Stimulated activated CD4-positive, alpha-beta T cell treated with anti-CD3 and anti-CD28 coated beads, Interleukin-12 subunit alpha, Interleukin-12 subunit beta, amount 100 ng/mL, for 48 hours (primary cell): ENCODE measurements around the gene GALK1.
A peak's percentile ranks its signal among the peaks of the same experiment; 100 is the strongest.
"Not testable (repeated sequence)": the region's sequence is repeated elsewhere in the genome, so short reads cannot be mapped to it uniquely, and the experiment has no call there.

Experiments
- DNase-seq, 3 donors: peaks; one replicate each; pipeline ENCODE4 v3.0.0-alpha.2; 2020; ENCODE audit warnings: low read depth in 2 of 3, low spot score in 1 of 3

GALK1 gene

DNA sequence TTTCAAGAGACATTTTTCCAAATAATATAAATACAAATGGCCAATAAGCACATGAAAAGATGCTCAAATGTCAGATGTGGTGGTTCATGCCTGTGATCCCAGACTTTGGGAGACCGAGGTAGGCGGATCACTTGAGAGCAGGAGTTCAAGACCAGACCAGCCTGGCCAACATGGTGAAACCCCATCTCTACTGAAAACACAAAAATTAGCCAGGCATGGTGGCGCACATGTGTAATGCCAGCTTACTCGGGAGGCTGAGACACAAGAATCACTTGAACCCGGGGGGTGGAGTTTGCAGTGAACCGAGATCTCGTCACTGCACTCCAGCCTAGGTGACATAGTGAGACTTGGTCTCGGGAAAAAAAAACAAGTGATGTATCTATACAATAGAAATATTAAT is 2.9 kb upstream of the GALK1 start:
- no peak for DNase-seq

DNA sequence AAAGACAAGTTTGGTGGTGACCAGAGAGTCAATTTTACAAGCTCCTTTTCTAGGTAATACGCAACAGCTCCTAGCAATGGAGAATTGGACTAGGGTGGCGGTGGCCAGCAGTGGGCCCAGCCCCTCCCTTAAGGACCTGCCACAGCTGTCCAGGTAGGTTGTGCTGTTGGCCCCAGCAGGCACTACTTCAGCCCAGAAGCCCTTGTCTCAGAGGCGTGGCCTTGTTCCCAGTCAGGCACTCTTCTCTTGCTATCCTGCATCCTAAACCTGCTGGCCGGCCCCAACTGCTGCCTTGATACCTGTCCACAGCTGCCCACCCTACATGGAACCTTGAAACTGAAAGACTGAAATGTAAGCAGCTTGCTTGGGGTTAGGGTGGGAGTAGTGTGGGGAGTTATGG is 989 bp upstream of the GALK1 start:
- DNase-seq = no peak

DNA sequence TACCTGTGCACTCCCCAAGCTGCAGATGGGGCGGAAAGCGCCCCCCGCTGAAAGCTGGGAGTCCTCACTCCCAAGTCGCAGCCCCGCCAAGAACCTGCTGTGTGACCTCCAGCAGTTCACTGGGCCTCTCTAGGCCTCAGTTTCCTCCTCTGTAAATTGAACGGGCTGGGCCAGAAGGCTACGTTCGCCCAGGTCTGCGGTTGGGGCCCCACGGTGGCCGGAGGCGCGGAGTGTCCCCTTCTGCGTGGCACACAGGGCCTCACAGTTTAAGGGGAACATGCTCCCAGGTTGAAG is 628 bp downstream of the GALK1 start:
- DNase-seq = no peak

DNA sequence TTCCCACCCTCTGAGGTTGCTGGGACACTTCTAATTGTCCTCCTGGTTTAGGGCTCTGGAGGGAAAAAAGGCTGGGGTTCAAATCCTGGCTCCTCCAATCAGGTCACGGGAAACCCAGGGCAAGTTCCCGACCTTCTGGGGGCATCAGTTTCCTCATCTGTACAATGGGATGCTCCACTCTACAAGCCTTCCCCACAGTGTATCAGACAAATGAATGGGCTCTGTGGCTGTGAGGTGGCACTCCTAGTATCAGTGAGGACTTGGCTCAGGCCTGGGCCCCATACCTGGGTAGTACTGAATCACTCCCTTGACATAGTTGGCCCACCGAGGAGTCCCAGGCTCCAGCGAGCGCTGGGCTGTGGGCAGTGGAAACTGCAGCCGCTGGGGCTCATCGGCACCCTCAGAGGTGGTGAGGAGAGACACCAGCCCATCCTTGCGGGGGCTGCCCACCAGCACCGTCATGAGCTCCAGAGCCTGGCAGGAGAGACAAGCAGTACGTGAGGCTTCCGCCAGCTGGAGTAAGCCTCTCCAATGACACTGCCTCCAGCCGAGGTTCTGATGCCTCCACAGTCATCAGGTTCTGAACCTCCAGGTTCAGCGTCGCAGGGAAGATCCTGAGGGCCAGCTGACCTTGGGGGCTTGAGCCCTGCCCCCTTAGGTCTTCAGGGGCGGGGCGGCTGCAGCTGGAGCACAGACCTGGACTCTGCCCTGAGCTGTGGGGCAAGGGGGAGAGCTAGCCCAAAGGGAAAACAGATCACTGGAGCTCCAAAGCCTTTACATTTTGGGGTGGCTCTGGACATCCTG is 1.2 kb downstream of the GALK1 start:
- no peak for DNase-seq

DNA sequence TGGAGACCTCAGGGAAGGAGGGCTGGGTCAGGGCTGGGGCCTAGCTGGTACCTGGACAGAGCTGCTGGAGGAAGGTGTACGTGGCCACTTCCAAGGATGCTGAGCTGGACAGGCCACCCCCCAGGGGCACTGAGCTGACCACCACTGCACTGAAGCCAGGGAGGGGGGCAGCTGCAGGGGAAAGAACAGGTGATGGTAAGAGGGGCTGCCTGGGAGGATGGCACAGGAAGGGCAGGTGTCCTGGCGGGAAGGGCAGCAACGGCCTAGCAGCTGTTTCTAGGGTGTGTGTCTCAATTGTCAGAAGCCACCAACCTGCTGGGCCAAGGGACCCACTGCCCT is 1.8 kb downstream of the GALK1 start:
- no peak for DNase-seq

DNA sequence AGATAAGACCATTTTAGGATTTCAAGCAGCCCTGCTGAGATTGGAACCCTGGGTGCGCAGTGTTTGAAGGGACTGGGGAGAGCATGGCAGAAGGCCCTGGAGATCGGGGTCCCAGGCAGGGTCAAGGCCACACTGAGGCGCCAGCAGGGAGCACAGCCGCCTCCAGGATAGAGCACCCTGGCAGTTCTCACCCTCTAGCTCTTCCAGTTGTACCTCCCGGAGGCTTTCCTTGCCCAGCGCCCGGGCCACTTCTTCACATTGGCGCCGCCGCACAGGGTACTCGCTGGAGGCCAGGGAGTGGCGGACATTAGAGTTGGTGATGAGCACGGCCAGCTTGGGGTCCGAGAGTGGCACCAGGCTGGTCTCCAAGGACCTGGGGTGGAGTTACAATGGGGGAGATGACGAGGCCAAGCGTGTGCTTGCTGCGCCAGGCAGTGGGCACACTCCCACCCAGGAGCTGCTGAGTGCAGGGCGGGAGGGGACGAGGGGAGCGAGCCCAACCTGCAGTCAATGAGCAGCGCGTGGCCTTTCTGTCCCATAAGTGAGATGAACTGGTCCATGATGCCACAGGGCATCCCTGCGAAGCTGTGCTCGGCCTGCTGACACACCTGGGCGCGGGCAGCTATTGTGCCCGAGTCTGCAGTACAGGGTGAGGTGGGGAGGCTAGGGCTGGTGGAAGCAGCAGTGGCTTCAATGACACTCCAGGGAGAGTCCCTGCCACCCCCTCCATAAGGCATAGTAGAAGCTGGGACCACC is 2.3 kb downstream of the GALK1 start:
- no peak for DNase-seq

DNA sequence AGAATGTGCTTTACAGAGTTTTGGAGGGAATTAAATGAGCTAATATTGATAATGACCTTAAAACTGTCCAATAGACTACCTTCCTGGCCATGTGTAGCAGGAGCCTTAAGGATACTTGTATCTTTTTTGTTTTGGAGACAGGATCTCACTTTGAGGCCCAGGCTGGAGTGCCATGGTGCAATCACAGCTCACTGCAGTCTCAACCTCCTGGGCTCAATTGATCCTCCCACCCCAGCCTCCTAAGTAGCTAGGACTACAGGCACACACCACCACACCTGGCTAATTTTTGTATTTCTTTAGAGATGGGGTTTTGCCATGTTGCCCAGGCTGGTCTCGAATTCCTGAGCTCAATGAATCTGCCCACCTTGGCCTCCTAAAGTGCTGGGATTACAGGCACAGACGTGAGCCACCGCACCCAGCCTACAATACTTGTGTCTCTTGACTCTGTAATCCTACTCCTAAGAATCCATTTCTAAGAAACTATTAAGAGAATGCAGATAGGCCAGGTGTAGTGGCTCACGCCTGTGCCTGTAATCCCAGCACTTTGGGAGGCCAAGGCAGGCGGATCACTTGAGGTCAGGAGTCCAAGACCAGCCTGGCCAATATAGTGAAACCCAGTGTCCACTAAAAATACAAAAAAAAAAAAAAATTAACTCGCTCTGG is 4.9 kb downstream of the GALK1 start:
- not testable (repeated sequence) for DNase-seq

DNA sequence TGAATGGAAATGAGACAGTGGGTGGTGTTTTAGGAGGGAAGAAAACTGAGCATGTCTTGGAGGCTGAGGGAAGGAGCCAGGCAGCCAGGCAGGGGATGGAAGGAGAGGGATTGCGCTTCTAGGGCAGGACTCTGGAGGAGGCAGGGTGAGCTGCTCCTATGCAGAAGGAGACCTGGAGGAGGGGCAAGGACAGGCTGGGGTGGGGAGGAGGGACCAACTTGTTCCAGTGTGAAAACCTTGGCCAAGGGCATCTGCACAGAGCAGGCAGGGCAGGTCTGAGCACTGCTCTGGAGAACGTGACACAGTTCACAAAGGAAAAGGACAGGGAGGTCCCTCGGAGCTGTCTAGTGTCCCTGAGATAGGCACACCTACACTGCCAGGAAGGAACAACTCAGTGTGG is 5.5 kb downstream of the GALK1 start:
- DNase-seq = no peak

DNA sequence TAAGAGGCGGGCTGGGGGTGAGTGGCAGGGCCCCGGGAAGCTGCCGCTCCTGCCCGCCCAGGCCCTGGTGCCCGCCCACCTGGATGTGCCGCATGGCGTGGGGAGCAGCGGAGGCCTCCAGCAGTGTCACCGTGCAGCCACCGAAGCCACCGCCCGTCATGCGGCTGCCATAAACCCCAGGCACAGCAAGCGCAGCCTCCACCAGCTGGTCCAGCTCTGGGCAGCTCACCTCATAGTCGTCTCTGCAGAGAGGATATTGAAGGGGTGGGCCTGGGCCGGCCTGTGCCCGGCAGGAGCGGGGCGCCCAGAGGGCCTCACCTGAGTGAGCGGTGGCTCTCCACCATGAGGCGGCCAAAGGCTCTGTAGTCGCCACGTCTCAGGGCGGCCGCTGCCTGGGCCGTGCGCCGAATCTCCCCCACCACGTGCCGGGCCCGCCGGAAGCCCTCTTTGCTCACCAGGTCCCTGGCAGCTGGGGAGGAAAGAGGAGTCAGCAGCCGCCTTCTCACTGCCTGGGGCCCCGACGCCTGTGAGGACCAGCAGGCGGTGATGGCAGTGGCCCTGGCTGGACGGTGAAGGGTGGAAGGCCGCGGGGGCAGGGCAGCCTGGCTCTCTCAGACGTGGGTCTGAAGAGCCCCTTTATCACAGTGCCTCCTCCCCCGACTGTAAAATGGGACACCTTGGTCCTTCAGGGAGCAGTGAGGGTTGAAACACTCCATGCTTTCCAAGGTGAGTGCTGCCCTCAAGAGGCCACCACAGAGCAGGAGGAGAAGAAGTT is 6.7 kb downstream of the GALK1 start:
- DNase-seq = no peak

DNA sequence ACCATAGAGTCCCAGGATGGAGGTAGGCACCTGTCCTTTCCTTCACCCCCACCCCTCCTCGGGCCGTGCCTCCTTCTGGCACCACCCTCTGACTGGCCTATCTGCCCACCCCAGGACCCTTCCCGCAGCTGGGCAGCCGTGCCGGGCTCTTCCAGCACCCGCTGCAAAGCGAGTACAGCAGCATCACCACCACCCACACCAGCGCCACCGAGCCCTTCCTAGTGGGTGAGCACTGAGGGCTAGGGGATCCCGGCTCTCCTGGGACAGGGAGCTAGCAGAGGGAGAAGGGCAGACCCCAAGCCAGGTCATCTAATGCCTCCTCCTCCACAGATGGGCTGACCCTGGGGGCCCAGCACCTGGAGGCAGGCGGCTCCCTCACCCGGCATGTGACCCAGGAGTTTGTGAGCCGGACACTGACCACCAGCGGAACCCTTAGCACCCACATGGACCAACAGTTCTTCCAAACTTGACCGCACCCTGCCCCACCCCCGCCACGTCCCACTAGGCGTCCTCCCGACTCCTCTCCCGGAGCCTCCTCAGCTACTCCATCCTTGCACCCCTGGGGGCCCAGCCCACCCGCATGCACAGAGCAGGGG is 7.8 kb downstream of the GALK1 start:
- DNase-seq = no peak

DNA sequence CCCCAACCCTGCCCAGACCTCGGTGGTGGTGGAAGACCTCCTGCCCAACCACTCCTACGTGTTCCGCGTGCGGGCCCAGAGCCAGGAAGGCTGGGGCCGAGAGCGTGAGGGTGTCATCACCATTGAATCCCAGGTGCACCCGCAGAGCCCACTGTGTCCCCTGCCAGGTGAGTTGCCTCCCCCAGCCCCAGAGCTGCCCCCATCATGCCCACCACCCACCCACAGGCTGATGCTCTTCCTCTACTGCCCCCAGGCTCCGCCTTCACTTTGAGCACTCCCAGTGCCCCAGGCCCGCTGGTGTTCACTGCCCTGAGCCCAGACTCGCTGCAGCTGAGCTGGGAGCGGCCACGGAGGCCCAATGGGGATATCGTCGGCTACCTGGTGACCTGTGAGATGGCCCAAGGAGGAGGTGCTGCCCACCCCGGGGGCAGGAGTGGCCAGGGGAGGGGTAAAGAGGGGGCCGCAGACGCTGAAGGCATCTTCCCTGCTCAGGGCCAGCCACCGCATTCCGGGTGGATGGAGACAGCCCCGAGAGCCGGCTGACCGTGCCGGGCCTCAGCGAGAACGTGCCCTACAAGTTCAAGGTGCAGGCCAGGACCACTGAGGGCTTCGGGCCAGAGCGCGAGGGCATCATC is 8.4 kb downstream of the GALK1 start:
- no peak for DNase-seq

DNA sequence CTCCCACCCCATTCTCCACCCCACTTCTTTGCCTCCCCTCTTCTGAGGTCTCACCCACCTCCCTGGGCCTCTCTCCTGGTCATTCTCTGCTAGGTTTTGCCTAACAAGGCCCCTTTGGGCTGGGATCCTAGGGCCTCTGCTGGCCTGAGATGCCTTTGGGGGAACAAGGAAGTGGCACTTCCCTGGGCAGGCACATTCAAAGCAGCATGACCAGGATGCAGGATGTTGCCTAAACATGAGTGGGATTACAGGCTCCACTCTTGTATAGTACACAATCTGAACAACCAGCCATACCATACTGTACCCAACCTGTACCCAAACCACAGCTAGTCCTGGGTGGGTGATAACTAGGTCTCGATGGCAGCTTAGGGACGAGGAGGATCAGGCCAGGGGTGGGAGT is 9.0 kb downstream of the GALK1 start:
- no peak for DNase-seq

DNA sequence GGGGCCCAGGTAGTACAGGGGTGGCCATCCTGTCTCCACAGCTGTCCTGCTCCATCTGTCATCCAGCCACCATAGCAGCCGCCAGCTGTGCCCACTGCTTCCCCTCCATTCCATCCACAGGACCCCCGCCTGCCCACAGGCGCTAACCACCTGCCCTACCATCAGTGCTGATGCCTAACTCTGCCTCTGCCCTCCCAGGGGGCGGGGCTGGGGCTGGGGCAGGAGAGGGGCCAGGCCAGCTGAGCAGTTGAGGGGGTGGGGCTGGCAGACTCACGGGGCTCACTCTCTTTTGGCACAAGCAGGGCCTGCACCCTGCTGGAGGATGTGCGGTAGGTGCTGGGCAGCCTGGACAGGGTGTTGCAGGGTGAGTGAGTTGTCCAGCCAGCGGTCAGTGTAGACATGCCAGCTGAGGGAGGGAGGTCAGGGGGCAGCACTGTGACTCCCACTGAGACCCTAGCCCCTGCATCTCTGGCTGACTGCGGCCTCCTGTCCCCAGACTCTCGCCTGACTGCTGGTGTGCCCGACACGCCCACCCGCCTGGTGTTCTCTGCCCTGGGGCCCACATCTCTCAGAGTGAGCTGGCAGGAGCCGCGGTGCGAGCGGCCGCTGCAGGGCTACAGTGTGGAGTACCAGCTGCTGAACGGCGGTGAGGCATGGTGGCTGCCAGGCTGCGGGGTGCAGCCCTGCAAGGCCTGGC is 9.6 kb downstream of the GALK1 start:
- DNase-seq = no peak

DNA sequence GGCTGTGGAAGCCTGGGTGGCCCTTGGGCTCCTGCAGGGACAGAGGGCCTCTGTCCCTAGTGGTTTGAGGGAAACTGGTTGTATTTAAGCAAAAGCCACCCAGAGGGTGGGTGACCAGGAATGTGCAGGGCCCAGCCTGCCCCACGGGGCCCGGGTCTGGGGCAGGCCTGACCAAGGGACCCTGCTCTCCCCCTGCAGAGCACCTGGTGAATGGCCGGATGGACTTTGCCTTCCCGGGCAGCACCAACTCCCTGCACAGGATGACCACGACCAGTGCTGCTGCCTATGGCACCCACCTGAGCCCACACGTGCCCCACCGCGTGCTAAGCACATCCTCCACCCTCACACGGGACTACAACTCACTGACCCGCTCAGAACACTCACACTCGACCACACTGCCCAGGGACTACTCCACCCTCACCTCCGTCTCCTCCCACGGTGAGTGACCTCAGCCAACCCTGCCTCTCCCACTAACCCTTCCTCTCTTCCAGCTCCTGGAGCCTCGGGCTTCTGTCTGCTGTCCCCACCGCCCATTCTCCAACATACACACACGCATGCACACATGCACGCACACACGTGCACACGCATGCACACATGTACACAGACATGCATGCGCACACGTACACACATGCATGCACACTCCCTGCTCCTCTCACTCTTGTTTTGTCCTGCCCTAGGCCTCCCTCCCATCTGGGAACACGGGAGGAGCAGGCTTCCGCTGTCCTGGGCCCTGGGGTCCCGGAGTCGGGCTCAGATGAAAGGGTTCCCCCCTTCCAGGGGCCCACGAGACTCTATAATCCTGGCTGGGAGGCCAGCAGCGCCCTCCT is 10.4 kb downstream of the GALK1 start:
- DNase-seq = no peak

DNA sequence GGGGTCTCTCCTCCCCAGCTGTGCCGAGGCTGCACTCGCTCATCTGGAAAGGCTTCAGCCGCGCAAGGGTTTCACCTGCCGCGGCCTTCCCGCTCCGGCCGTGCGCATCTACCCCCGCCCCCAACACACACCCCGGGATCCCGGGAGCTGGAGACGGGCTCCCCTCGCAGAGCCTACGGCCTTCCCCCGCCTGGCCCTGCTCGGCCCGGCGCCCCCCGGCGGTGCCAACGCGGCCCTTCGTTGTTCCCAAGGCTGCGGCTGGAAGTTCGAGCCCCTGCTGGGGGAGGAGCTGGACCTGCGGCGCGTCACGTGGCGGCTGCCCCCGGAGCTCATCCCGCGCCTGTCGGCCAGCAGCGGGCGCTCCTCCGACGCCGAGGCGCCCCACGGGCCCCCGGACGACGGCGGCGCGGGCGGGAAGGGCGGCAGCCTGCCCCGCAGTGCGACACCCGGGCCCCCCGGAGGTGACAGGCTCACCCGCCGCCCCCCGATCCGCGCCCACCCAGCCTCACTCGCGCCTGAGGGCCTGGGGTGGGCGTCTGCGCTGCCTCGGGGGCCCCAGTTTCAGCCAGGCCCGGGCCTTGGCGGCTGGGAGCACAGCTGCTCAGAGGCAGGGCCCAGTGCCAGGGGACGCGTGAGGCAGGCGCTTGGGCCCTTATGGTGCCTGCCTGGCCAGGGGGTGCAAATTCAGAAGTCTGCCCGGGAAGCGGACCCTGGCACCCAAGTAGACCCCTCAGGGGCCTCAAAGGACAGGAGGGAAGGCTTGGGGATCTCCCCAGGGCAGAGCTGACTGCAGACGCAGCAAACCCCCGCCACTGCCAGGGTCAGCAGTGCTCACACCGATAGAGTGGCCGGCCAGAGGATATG is 11.2 kb downstream of the GALK1 start:
- peak in 1 of 3 donors; percentile 63 for DNase-seq

DNA sequence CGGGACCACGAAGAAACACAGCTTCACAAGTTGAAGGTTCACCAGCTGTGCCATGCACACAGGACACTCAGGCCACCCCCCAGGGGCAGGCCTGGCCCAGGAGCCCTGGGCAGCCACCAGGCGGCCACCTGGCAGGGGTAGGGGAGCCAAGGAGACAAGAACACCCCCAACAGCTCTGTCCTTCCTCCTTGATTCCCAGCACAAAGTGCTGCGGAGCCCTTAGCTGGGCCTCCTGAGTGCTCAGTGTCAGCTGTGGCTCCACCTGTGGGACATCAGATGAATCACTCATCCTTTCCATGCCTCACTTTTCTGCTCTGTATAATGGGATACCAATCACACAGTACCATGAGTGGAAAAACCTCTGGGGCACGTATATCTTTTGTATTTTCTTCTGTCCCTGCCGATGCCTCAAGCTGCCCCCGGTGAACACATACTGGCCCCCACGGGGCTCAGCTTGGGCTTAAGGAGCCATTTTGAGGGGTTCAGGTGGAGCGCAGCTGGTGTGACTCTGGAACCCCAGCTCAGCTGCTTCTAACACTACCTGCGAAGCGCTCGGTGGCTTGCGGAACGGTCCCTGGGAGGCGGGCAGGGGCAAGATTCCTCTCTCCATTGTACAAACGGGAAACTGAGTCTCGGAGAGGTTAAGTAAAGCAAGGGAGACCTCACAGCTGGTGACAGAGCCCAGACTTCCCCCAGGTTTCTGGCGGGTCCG is 12.0 kb downstream of the GALK1 start:
- no peak for DNase-seq

DNA sequence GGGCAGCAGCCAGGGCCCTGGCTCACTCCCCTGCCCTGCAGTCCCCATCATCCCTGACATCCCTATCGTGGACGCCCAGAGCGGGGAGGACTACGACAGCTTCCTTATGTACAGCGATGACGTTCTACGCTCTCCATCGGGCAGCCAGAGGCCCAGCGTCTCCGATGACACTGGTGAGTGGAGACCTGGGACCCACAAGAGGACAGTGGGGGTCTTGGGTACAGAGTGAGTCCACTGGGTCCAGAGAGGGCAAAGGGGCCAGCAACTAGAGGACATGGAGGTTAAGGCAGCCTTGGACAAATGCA is 12.6 kb downstream of the GALK1 start:
- no peak for DNase-seq
